MCF 10A (cell line): ENCODE results near the gene AGBL5. TPM values are rescaled to one million over a fixed set of nuclear protein-coding genes. Genes with fewer than 3 reads are reported as not detected.
"Not testable (repeated sequence)": the region's sequence is repeated elsewhere in the genome, so short reads cannot be mapped to it uniquely, and the experiment has no call there.

Experiments used
- BruUV-seq: library from RNA; stranded (reverse); fragments of 400-500 nt; replicated peaks from 2 replicates; lab custom pipeline; 2021; lab: Mats Ljungman, UMichigan
- CTCF ChIA-PET: fragments of 300-600 bp; sonication (Branson Sonifier 250); formaldehyde crosslinking; extraction: SDS; loops from one replicate; lab custom pipeline; 2021; ENCODE audit warnings: antibody characterized with exemption, inconsistent platforms; lab: Yijun Ruan, JAX
- POLR2A ChIA-PET: fragments of 300-600, 350-650 bp; sonication (Branson Sonifier 250); formaldehyde crosslinking; extraction: SDS; loops from one replicate; lab custom pipeline; 2020; ENCODE audit warnings: antibody characterized with exemption, inconsistent platforms; lab: Yijun Ruan, JAX
- DNase-seq: peaks from one replicate; pipeline ENCODE4 v3.0.0-alpha.2; 2018; ENCODE audit not compliant: unreplicated experiment
- H3K27ac Mint-ChIP-seq: one replicate; pipeline ENCODE4 v1.8.0; 2022; ENCODE audit warnings: mild to moderate bottlenecking, low read depth, mixed read lengths; ENCODE audit not compliant: unreplicated experiment
- H3K27me3 Mint-ChIP-seq: one replicate; pipeline ENCODE4 v1.8.0; 2022; ENCODE audit warnings: mixed read lengths; ENCODE audit not compliant: insufficient read depth, unreplicated experiment
- H3K36me3 Mint-ChIP-seq: one replicate; pipeline ENCODE4 v1.8.0; 2022; ENCODE audit warnings: mild to moderate bottlenecking, moderate library complexity, mixed read lengths; ENCODE audit not compliant: insufficient read depth, unreplicated experiment
- H3K4me1 Mint-ChIP-seq: one replicate; pipeline ENCODE4 v1.8.0; 2022; ENCODE audit warnings: mixed read lengths; ENCODE audit not compliant: insufficient read depth, unreplicated experiment
- H3K4me3 Mint-ChIP-seq: one replicate; pipeline ENCODE4 v1.8.0; 2022; ENCODE audit warnings: mild to moderate bottlenecking, moderate library complexity, mixed read lengths; ENCODE audit not compliant: unreplicated experiment
- H3K9me3 Mint-ChIP-seq: one replicate; pipeline ENCODE4 v1.8.0; 2022; ENCODE audit warnings: mixed read lengths; ENCODE audit not compliant: unreplicated experiment
- intact Hi-C: fragments of 100-400 bp; cut with micrococcal nuclease; formaldehyde crosslinking; loops from 2 replicates; pipeline ENCODE4 v1.14.1; 2022
- total RNA-seq: library from RNA; stranded (reverse); gene quantifications from 2 replicates; pipeline ENCODE4 v1.2.3, GENCODE V29; 2022
- TF ChIP-seq, protein P1 (sequence below): fragments of 200-600 bp; IDR thresholded peaks from one replicate; pipeline ENCODE4 v1.8.0; 2022; ENCODE audit warnings: antibody characterized with exemption, mild to moderate bottlenecking; ENCODE audit not compliant: unreplicated experiment

Gene AGBL5
- total RNA-seq, 1 experiment from 2014 or later: 22.7 TPM

DNA sequence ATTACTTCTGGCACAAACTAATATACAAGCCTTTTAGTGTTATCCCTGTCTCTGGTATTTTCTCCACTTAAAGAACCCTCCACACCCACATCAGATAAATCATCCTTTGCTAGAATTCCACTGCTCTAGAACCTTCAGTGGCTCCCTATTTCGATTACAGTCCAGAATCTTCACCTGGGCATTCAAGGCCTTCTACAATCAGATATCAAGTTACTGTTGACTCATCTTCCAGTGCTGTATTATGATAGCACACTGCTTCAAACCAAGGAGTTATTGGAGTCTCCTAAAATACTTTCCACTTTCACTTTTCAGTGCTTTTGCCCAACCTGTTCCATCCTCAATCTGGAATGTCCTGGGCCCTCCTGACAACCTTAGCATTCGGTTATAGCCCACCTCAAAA, 64.1 kb downstream of the AGBL5 start:
- DNase-seq: no peak
- TF ChIP-seq, protein P1, sequence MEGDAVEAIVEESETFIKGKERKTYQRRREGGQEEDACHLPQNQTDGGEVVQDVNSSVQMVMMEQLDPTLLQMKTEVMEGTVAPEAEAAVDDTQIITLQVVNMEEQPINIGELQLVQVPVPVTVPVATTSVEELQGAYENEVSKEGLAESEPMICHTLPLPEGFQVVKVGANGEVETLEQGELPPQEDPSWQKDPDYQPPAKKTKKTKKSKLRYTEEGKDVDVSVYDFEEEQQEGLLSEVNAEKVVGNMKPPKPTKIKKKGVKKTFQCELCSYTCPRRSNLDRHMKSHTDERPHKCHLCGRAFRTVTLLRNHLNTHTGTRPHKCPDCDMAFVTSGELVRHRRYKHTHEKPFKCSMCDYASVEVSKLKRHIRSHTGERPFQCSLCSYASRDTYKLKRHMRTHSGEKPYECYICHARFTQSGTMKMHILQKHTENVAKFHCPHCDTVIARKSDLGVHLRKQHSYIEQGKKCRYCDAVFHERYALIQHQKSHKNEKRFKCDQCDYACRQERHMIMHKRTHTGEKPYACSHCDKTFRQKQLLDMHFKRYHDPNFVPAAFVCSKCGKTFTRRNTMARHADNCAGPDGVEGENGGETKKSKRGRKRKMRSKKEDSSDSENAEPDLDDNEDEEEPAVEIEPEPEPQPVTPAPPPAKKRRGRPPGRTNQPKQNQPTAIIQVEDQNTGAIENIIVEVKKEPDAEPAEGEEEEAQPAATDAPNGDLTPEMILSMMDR: no peak
- no peak overlapping the region for H3K27ac Mint-ChIP-seq
- H3K27me3 Mint-ChIP-seq: no peaks in the 10 kb centered on the region
- ChIA-PET CTCF (interaction anchor here (0.5 to 1.3 kb wide), 3 partner anchors 16 to 188 kb away, joined by 3 to 4 read pairs (median 3); no protein-coding TSS in a partner anchor), POLR2A (interaction anchor here (1.1 kb wide), 1 partner anchor 14 kb away, joined by 4 read pairs; no protein-coding TSS in a partner anchor)
- no peaks in the 10 kb centered on the region for H3K4me1 Mint-ChIP-seq
- H3K4me3 Mint-ChIP-seq: no peak overlapping the region
- H3K36me3 Mint-ChIP-seq: no peaks in the 10 kb centered on the region
- intact Hi-C loops: no loop called here
- H3K9me3 Mint-ChIP-seq: no peaks in the 10 kb centered on the region
- BruUV-seq: no TSS peak

DNA sequence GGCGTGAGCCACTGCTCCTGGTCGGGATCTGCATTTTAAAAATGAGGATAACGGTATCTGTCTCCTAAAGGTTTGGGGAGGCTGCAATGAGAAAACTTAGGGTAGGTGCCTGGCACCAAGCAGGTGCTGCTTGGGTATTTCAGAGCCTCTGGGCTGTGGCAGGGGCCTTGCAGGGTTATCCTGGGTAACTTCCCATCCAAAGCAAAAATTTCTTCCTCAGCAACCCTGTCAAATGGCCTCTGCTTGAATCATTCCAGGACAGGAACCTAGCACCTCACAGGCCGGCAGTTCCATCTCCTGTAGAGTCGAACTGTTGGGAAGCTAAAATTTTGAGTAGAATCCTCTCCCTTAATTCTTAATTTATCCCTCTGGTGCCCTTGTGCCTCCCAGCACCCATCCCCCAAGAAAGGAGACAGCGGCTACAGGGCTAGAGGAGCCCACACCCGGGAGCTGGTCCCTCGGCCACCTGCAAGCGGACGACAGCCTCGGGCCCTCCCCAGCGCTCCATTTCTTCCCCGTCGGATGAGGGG, 66.6 kb downstream of the AGBL5 start:
- no peaks in the 10 kb centered on the region for H3K4me1 Mint-ChIP-seq
- no peaks in the 10 kb centered on the region for H3K36me3 Mint-ChIP-seq
- CTCF ChIA-PET: interaction anchor here (0.5 to 0.9 kb wide), 2 partner anchors 161 to 185 kb away, joined by 3 read pairs; no protein-coding TSS in a partner anchor
- POLR2A ChIA-PET: interaction anchor here (0.7 to 1.0 kb wide), 2 partner anchors 10 to 13 kb away, joined by 4 read pairs; no protein-coding TSS in a partner anchor
- BruUV-seq: no TSS peak
- peak; percentile 11 for DNase-seq
- TF ChIP-seq, protein P1: no peak
- H3K27me3 Mint-ChIP-seq: peaks cover 23% of the 10 kb centered on the region
- H3K27ac Mint-ChIP-seq: no peak overlapping the region
- intact Hi-C loops: no loop called here
- no peaks in the 10 kb centered on the region for H3K9me3 Mint-ChIP-seq
- H3K4me3 Mint-ChIP-seq: peak overlapping the region; percentile 68

DNA sequence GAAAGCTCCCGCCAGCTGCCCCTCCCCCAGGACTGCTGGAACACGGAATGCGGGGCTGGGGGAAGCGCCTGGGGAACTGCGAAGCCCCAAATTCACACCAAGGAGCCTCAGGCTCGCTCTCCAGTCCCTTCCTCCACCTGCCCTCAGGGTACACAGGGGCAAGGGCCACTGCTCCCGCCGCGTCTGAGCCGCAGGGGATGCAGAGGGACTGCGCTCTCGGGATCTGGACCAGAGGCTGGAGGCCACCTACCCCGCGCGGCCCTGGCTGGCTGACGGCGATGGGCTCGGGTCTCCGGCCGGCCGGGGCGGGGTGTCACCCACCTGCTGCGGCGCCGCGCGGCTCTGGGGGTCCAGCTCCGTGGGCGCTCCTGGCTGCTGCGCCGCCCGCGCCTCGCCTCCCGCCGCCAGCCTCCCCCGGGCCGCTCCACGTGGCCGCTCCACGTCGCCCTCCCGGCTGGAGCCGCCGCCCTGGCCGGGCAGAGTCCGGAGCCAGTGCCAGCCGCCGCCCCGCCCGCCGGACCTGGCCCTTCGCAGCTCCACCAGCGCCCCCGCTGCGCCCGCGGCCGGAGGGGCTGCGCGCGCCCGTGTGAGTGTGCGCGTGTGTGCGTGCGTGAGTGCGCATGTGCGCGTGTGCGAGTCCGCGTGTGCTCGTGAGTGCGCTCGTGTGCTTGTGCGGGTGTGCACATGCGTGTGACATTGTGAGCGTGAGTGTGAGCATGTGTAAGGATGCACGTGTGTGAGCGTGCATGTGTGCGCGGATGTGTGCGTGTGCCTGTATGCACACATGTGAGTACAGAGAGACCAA, 67.3 kb downstream of the AGBL5 start, which contains the start of gene CGREF1:
CGREF1 (minus strand) TSS at position 604 of the 805 bp plus-strand sequence. CDS start 14,762 bp downstream, outside the sequence.
- TF ChIP-seq, protein P1: no peak
- ChIA-PET POLR2A (interaction anchor here (0.6 to 1.0 kb wide), 4 partner anchors 10 to 140 kb away, joined by 3 to 4 read pairs (median 4); no protein-coding TSS in a partner anchor), CTCF (interaction anchor here (0.9 kb wide), 1 partner anchor 184 kb away, joined by 3 read pairs; no protein-coding TSS in a partner anchor)
- no peak within 1 kb of the TSS for H3K27ac Mint-ChIP-seq
- H3K27me3 Mint-ChIP-seq: peaks cover 26% of the 10 kb centered on the region
- peak within 1 kb of the TSS; percentile 68 for H3K4me3 Mint-ChIP-seq
- H3K36me3 Mint-ChIP-seq: no peaks in the 10 kb centered on the region
- intact Hi-C loops: no loop called here
- BruUV-seq: no TSS peak
- H3K4me1 Mint-ChIP-seq: no peaks in the 10 kb centered on the region
- H3K9me3 Mint-ChIP-seq: no peaks in the 10 kb centered on the region
- peak; percentile 23 for DNase-seq

DNA sequence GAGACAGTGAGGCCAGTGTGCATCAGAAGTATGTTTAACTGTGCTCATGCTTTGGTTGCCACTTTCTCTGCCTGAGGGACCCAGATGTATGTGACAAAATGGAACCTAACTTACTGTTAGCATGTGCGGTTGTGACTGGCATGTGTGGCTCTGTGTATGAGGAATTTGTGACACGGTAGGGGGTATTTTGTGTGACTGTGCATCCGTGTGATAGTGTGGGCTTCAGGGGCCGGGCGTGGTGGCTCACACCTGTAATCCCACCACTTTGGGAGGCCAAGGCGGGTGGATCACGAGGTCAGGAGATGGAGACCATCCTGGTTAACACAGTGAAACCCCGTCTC, 67.8 kb downstream of the AGBL5 start:
- POLR2A ChIA-PET: interaction anchor here (0.6 to 0.8 kb wide), 4 partner anchors 56 to 140 kb away, joined by 3 to 4 read pairs (median 3); no protein-coding TSS in a partner anchor
- intact Hi-C loops, BruUV-seq, H3K27ac Mint-ChIP-seq, H3K9me3 Mint-ChIP-seq, CTCF ChIA-PET, H3K36me3 Mint-ChIP-seq, H3K4me1 Mint-ChIP-seq: not testable (repeated sequence)
- Mint-ChIP-seq H3K4me3 (peak overlapping the region; percentile 68), H3K27me3 (peaks cover 26% of the 10 kb centered on the region)
- DNase-seq: peak; percentile 16

Other genes with a start within 250 kb of the AGBL5 start
- not detected in 2 replicates for gene DPYSL5, start 203.5 kb upstream of the AGBL5 start, total RNA-seq
- gene MAPRE3, start 81.0 kb upstream of the AGBL5 start, total RNA-seq: 18.0 and 26.0 TPM in 2 replicates
- 118 and 138 TPM in 2 replicates for gene TMEM214, start 18.7 kb upstream of the AGBL5 start, total RNA-seq
- gene OST4, start 20.0 kb downstream of the AGBL5 start, total RNA-seq: 257 and 340 TPM in 2 replicates
- gene EMILIN1, start 26.9 kb downstream of the AGBL5 start, total RNA-seq: 0.20 and 0.21 TPM in 2 replicates
- 1.7 and 2.6 TPM in 2 replicates for gene KHK, start 35.1 kb downstream of the AGBL5 start, total RNA-seq
- gene CGREF1, start 67.5 kb downstream of the AGBL5 start, total RNA-seq: 10.9 and 12.9 TPM in 2 replicates
- not detected in 2 replicates for gene ABHD1, start 72.1 kb downstream of the AGBL5 start, total RNA-seq
- 55.1 and 68.5 TPM in 2 replicates for gene PREB, start 83.0 kb downstream of the AGBL5 start, total RNA-seq
- gene PRR30, start 87.7 kb downstream of the AGBL5 start, total RNA-seq: not detected in 2 replicates
- gene TCF23, start 97.3 kb downstream of the AGBL5 start, total RNA-seq: not detected in 2 replicates
- gene ATRAID, start 160.4 kb downstream of the AGBL5 start, total RNA-seq: 115 and 122 TPM in 2 replicates
- gene SLC5A6, start 160.6 kb downstream of the AGBL5 start, total RNA-seq: 25.9 and 26.9 TPM in 2 replicates
- gene CAD, start 165.7 kb downstream of the AGBL5 start, total RNA-seq: 59.5 and 66.5 TPM in 2 replicates
- gene SLC30A3, start 211.4 kb downstream of the AGBL5 start, total RNA-seq: not detected in 2 replicates
- not detected in 2 replicates for gene DNAJC5G, start 223.8 kb downstream of the AGBL5 start, total RNA-seq
- not detected in 2 replicates for gene TRIM54, start 230.8 kb downstream of the AGBL5 start, total RNA-seq